Measurements from ENCODE around the gene BEX5. TPM values are rescaled to one million over a fixed set of nuclear protein-coding genes. Genes with fewer than 3 reads are reported as not detected.
"Not testable (repeated sequence)": the region's sequence is repeated elsewhere in the genome, so short reads cannot be mapped to it uniquely, and the experiment has no call there.

BEX5 gene
- 1 to 10 TPM; 1.6 to 7.1 (median 2.0) TPM for total RNA-seq

DNA sequence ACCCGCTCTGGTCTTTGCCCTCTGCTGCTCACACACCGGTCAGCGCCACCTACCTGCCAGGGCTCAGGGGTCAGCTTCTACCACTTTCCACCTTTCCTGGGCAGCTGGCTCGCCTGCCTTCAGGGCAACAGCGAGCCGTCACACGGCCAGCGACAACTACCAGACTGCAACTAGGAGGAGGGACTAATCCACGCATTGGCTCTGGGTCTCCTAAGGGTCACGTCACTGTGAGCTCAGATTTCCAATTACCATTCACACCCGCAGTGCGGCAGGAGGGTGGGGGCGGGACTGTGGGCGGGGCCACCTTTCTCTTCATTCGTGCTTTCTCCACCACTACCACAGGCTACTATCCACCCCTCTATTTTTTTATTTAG is at the start of gene BEX5:
BEX5 (minus strand) TSS at position 172 of the 374 bp plus-strand sequence. CDS start 1,712 bp downstream, outside the sequence.
- H3K4me3 ChIP-seq = peak within 1 kb of the TSS; percentile 52
- DNase-seq (ENCODE audit: low spot score in 2 of 2) = peak in 1 of 2 donors; percentile 65
- TF ChIP-seq EP300 (IDR thresholded peaks at IDR 0.05) = no peak
- TF ChIP-seq POLR2A (IDR thresholded peaks at IDR 0.05) = no peak
- no peak for TF ChIP-seq POLR2AphosphoS5 (IDR thresholded peaks at IDR 0.05)
- TF ChIP-seq, protein P1, sequence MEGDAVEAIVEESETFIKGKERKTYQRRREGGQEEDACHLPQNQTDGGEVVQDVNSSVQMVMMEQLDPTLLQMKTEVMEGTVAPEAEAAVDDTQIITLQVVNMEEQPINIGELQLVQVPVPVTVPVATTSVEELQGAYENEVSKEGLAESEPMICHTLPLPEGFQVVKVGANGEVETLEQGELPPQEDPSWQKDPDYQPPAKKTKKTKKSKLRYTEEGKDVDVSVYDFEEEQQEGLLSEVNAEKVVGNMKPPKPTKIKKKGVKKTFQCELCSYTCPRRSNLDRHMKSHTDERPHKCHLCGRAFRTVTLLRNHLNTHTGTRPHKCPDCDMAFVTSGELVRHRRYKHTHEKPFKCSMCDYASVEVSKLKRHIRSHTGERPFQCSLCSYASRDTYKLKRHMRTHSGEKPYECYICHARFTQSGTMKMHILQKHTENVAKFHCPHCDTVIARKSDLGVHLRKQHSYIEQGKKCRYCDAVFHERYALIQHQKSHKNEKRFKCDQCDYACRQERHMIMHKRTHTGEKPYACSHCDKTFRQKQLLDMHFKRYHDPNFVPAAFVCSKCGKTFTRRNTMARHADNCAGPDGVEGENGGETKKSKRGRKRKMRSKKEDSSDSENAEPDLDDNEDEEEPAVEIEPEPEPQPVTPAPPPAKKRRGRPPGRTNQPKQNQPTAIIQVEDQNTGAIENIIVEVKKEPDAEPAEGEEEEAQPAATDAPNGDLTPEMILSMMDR (IDR thresholded peaks at IDR 0.05) = no peak
- no peaks in the 10 kb centered on the region for H3K27me3 ChIP-seq
- no peak within 1 kb of the TSS for H3K27ac ChIP-seq
- WGBS = 25% methylated on average over 14 of the region's 15 CpGs
- peaks cover 4% of the 10 kb centered on the region for H3K4me1 ChIP-seq
- H3K9me3 ChIP-seq = no peaks in the 10 kb centered on the region
- no peaks in the 10 kb centered on the region for H3K36me3 ChIP-seq

DNA sequence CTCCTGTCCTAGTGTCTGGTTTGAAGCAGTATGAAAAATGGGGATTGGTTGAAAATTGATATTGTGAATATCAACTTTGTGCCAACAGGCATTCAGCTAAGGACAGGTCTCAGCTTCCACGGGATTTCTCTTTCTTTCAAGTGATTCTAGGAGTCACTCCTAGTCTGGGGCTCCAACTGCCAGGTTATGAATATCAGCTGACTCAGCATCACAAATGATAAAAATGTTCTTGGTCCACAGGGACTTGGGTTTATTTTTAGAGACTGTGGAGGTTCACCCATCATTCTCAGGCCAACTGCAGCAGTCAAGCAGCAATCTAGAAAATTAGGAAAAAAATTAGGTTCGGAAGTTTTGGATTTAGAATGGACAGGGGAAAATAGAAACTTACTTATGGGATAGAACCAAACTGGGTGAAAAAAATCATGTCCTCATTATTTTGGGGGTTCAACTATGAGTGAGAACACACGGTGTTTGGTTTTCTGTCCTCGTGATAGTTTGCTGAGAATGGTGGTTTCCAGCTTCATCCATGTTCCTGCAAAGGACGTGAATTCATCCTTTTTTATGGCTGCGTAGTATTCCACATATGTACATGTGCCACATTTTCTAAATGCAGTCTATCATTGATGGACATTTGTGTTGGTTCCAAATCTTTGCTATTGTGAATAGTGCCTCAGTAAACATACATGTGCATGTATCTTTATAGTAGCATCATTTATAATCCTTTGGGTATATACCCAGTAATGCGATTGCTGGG is 30.4 kb upstream of the BEX5 start:
- H3K4me3 ChIP-seq = no peak overlapping the region
- no peak for DNase-seq (ENCODE audit: low spot score in 2 of 2)
- TF ChIP-seq POLR2A (IDR thresholded peaks at IDR 0.05) = no peak
- TF ChIP-seq POLR2AphosphoS5 (IDR thresholded peaks at IDR 0.05) = no peak
- no peak for TF ChIP-seq EP300 (IDR thresholded peaks at IDR 0.05)
- TF ChIP-seq, protein P1 (IDR thresholded peaks at IDR 0.05) = no peak
- 65% methylated on average over 7 of the region's 7 CpGs for WGBS
- no peaks in the 10 kb centered on the region for H3K36me3 ChIP-seq
- H3K9me3 ChIP-seq = no peaks in the 10 kb centered on the region
- H3K27me3 ChIP-seq = no peaks in the 10 kb centered on the region
- H3K4me1 ChIP-seq = no peaks in the 10 kb centered on the region
- no peak overlapping the region for H3K27ac ChIP-seq

DNA sequence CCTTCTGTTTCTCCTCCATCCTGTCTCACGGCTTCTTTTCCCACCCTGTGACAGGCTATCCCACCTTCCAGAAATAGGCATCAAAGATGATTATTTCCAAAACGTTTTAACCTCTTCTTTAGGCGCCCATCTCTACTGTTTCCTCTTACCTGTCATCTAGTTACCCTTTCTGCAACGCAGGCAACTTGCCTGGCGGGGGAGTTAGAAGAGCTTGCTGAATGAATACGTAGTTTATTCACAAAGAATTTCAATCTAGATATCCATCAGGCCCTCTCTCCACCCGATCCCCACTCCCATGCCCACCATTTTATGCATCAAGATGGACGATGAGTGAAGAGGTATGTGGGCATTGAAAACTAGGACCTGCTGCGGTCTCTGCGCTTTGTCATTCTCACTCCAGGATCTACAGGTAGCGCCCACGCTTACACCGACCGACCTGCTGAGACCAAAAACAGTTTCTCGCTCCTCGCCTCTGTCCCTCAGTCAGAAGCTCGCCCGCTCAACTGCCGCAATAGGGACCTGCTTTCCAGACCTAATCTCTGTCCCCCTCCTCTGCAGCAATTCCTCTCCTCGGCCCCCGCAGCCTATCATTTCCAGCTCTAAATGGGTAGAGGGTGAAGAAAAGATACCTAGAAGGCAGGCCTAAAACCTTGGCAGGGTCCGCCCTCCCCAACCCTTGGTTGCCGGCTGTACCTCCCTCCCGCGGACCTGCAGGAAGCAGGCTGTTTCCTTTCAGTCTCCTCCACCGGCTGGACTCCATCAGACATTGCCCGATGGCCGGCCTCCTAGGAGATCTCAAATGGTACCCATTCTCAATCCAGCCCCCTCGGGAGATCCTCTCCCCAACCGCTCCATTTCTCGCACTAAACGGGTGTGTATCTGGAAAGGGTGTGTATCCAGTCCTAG is 624 bp downstream of the BEX5 start:
- H3K4me3 ChIP-seq = peak overlapping the region; percentile 52
- H3K36me3 ChIP-seq = no peaks in the 10 kb centered on the region
- no peaks in the 10 kb centered on the region for H3K27me3 ChIP-seq
- no peak for DNase-seq (ENCODE audit: low spot score in 2 of 2)
- TF ChIP-seq EP300 (IDR thresholded peaks at IDR 0.05) (no peak), POLR2A (IDR thresholded peaks at IDR 0.05) (no peak), POLR2AphosphoS5 (IDR thresholded peaks at IDR 0.05) (no peak)
- TF ChIP-seq, protein P1 (IDR thresholded peaks at IDR 0.05) = no peak
- no peak overlapping the region for H3K27ac ChIP-seq
- peaks cover 4% of the 10 kb centered on the region for H3K4me1 ChIP-seq
- H3K9me3 ChIP-seq = no peaks in the 10 kb centered on the region
- 36% methylated on average over 26 of the region's 32 CpGs for WGBS

DNA sequence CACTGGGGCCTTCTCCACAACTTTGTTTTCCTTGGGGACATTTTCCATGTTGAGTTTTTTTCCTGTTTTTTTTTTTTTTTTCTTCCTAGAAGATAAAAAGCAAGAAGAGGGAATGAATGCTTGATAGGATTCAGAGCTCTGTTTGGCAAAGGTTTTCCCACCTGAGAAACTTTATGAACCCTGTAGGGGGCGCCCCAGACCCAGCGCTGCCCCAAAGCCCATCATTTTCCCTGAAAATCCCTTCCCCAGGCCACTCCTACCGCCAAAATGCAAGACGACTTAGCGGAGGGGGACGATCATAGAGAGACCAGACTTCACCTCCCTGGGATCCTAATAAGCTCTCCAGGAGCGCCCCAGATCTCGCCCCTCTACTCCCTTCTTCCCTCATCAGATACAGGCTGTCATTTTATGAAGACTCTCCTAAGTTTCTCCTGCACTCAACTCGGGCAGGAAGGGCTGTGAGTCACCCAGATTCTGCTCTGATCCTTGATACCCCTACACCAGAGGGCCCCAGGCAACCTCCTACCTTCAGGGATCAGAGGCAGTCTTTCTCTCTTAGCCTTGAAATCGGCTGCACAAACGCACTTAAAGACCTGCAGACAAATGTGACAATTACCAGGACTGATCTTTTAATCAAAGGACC is 1.4 kb downstream of the BEX5 start:
- WGBS = 19% methylated on average over 11 of the region's 11 CpGs
- H3K36me3 ChIP-seq = no peaks in the 10 kb centered on the region
- H3K27me3 ChIP-seq = no peaks in the 10 kb centered on the region
- peak overlapping the region; percentile 52 for H3K4me3 ChIP-seq
- TF ChIP-seq POLR2AphosphoS5 (IDR thresholded peaks at IDR 0.05) = no peak
- TF ChIP-seq EP300 (IDR thresholded peaks at IDR 0.05) = no peak
- TF ChIP-seq, protein P1 (IDR thresholded peaks at IDR 0.05) = peak in 1 of 2 donors; percentile 17
- DNase-seq (ENCODE audit: low spot score in 2 of 2) = no peak
- no peak overlapping the region for H3K27ac ChIP-seq
- no peaks in the 10 kb centered on the region for H3K9me3 ChIP-seq
- H3K4me1 ChIP-seq = peaks cover 4% of the 10 kb centered on the region

DNA sequence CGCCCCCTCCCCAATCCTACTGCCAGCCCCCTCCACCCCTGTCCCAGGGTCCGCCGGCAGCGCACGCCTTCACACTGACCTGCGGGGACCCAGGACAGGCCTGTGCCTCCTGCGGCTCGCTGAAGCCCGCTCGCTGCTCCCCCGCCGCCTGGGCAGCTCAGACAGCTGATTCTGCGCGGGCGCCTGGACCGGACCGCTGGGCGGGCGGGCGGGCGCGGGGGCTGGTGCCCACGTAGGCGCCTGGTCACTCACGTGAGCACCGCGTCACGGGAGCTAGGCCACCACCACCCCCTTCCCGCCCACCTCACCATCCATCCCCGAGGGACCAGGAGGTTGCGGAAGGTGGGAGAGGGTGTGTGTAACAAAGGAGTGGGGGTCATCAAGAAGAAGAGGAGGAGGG is 13.5 kb downstream of the BEX5 start, which contains the start of gene TCEAL6:
TCEAL6 (minus strand) TSS at position 208 of the 400 bp plus-strand sequence.
- H3K4me1 ChIP-seq; H3K36me3 ChIP-seq; DNase-seq (ENCODE audit: low spot score in 2 of 2); H3K27ac ChIP-seq; H3K4me3 ChIP-seq; H3K9me3 ChIP-seq: not testable (repeated sequence)
- H3K27me3 ChIP-seq = peaks cover 16% of the 10 kb centered on the region
- WGBS = 39% methylated on average over 16 of the region's 31 CpGs

DNA sequence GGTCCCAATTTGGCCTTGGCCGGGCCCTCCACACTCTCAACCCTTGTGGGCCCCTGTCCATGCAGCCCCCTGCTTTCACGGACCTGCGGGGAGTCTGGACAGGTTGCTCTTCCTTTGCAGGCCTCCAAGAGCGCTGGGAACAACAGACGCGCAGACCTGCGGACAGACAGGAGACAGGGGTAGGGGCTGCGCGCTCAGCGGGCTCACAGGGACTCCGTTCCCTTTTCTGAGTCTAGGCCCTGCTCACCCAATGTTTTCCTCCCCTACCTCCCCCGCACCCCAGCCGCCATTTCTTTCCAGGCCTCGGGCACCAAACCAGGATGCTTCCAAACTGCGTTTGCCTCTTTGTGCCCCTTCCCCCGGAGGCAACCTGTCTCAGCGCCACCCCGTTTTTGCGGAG is 14.1 kb downstream of the BEX5 start:
- 30% methylated on average over 19 of the region's 19 CpGs for WGBS
- DNase-seq (ENCODE audit: low spot score in 2 of 2); H3K4me1 ChIP-seq; H3K9me3 ChIP-seq; H3K36me3 ChIP-seq; H3K27ac ChIP-seq; H3K4me3 ChIP-seq: not testable (repeated sequence)
- H3K27me3 ChIP-seq = peaks cover 16% of the 10 kb centered on the region

DNA sequence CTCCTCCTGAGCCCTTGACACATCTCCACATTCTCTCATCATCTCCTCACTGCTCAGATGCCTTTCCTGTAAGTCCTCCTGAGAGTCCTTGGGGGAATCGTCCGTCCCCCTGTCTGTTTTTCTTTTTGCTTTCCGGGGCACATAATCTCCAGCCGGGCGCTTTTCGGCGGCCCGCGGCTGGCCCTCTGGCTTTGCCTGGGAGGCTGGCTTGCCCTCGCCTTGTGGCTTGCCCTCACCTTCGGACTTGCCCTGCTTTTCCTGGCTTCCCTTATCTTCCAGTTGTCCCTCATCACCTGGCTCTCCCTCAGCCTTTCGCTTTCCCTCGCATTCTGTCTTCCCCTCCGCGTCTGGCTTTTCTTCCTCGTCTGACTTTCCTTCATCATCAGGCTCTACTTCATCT is 14.9 kb downstream of the BEX5 start:
- H3K9me3 ChIP-seq; H3K36me3 ChIP-seq; H3K4me3 ChIP-seq; H3K4me1 ChIP-seq; DNase-seq (ENCODE audit: low spot score in 2 of 2); H3K27ac ChIP-seq: not testable (repeated sequence)
- 71% methylated on average over 16 of the region's 16 CpGs for WGBS
- H3K27me3 ChIP-seq = peaks cover 16% of the 10 kb centered on the region
